ENCODE data around the gene CYFIP2.

DNA sequence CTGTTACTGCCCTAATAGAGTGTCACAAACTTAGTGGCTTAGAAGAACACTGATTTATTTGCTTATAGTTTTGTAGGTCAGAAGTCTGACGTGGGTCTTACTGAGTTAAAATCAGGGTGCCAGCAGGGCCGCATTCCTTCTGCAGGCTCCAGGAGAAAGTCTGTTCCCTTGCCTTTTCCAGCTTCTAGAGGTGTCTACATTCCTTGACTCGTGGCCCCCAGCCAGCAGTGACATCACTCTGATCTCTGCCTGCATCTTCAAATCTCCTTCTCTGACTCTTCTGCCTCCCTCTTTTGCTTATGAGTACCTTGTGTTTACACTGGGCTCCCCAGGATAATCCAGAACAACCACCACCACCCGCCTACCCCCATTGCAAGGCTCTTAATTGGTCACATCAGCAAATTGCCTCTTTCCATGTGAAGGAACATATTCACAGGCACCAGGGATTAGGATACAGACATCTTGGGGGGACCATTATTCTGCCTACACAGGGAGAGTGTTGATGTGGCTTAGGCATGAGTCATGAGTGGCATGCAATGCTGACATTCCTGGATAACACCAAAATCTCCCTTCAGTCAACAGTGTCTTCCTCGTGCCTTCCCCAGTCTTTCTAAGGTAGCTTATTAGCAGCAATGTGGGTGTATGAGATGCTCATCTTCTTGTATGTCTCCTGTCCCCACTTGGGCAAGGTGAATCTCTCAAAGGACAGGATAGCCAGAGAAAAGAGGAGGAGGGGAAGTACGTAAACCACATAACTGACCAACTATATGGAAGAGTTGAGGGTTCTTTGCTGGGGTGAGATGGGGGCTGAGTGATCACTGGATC lies 24.4 kb downstream of the CYFIP2 start:
- TF ChIP-seq, protein P1, sequence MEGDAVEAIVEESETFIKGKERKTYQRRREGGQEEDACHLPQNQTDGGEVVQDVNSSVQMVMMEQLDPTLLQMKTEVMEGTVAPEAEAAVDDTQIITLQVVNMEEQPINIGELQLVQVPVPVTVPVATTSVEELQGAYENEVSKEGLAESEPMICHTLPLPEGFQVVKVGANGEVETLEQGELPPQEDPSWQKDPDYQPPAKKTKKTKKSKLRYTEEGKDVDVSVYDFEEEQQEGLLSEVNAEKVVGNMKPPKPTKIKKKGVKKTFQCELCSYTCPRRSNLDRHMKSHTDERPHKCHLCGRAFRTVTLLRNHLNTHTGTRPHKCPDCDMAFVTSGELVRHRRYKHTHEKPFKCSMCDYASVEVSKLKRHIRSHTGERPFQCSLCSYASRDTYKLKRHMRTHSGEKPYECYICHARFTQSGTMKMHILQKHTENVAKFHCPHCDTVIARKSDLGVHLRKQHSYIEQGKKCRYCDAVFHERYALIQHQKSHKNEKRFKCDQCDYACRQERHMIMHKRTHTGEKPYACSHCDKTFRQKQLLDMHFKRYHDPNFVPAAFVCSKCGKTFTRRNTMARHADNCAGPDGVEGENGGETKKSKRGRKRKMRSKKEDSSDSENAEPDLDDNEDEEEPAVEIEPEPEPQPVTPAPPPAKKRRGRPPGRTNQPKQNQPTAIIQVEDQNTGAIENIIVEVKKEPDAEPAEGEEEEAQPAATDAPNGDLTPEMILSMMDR (IDR thresholded peaks at IDR 0.05; ENCODE audit: insufficient read depth, low read length), result no peak
- TF ChIP-seq POLR2AphosphoS5 (IDR thresholded peaks at IDR 0.05; ENCODE audit: low read depth) (no peak), GABPA (IDR thresholded peaks at IDR 0.05; ENCODE audit: low read depth) (no peak), SPI1 (IDR thresholded peaks at IDR 0.05; ENCODE audit: borderline replicate concordance, low read depth) (no peak)
- TF ChIP-seq, protein P2, sequence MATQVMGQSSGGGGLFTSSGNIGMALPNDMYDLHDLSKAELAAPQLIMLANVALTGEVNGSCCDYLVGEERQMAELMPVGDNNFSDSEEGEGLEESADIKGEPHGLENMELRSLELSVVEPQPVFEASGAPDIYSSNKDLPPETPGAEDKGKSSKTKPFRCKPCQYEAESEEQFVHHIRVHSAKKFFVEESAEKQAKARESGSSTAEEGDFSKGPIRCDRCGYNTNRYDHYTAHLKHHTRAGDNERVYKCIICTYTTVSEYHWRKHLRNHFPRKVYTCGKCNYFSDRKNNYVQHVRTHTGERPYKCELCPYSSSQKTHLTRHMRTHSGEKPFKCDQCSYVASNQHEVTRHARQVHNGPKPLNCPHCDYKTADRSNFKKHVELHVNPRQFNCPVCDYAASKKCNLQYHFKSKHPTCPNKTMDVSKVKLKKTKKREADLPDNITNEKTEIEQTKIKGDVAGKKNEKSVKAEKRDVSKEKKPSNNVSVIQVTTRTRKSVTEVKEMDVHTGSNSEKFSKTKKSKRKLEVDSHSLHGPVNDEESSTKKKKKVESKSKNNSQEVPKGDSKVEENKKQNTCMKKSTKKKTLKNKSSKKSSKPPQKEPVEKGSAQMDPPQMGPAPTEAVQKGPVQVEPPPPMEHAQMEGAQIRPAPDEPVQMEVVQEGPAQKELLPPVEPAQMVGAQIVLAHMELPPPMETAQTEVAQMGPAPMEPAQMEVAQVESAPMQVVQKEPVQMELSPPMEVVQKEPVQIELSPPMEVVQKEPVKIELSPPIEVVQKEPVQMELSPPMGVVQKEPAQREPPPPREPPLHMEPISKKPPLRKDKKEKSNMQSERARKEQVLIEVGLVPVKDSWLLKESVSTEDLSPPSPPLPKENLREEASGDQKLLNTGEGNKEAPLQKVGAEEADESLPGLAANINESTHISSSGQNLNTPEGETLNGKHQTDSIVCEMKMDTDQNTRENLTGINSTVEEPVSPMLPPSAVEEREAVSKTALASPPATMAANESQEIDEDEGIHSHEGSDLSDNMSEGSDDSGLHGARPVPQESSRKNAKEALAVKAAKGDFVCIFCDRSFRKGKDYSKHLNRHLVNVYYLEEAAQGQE (IDR thresholded peaks at IDR 0.05; ENCODE audit: insufficient replicate concordance, low read depth), result no peak

Data from HL-60 (cell line).